ENCODE results near the gene MAML3.

MAML3 gene

GRCh38 chr4:139808381-139808807, 345.6 kb downstream of the MAML3 start:
- no peaks in the 10 kb centered on the region for H3K27me3 ChIP-seq (ENCODE audit: control insufficient read depth in 2 of 2, insufficient read depth in 2 of 2, low read length in 2 of 2)
- H3K36me3 ChIP-seq (ENCODE audit: control insufficient read depth in 2 of 2, insufficient read depth in 2 of 2, low read length in 2 of 2), result no peaks in the 10 kb centered on the region
- peaks cover 0 to 6% of the 10 kb centered on the region in 2 donors for H3K4me1 ChIP-seq (ENCODE audit: control insufficient read depth in 2 of 2, insufficient read depth in 2 of 2, low read length in 2 of 2)
- H3K27ac ChIP-seq (ENCODE audit: low read depth in 2 of 2, low read length in 2 of 2), result no peak overlapping the region
- no peak overlapping the region for H3K9ac ChIP-seq (ENCODE audit: low read depth in 1 of 2, low read length in 2 of 2)
- H3K4me3 ChIP-seq (ENCODE audit: low read length in 2 of 2), result no peak overlapping the region
- H3K9me3 ChIP-seq (ENCODE audit: control insufficient read depth in 2 of 2, low read length in 2 of 2), result no peaks in the 10 kb centered on the region

- H3K9me3 ChIP-seq (ENCODE audit: control insufficient read depth in 2 of 2, low read length in 2 of 2), result no peaks in the 10 kb centered on the region
- peaks cover 0 to 6% of the 10 kb centered on the region in 2 donors for H3K4me1 ChIP-seq (ENCODE audit: control insufficient read depth in 2 of 2, insufficient read depth in 2 of 2, low read length in 2 of 2)
- no peaks in the 10 kb centered on the region for H3K36me3 ChIP-seq (ENCODE audit: control insufficient read depth in 2 of 2, insufficient read depth in 2 of 2, low read length in 2 of 2)
- H3K27ac ChIP-seq (ENCODE audit: low read depth in 2 of 2, low read length in 2 of 2), result no peak overlapping the region
- H3K27me3 ChIP-seq (ENCODE audit: control insufficient read depth in 2 of 2, insufficient read depth in 2 of 2, low read length in 2 of 2), result no peaks in the 10 kb centered on the region
- no peak overlapping the region for H3K4me3 ChIP-seq (ENCODE audit: low read length in 2 of 2)
- H3K9ac ChIP-seq (ENCODE audit: low read depth in 1 of 2, low read length in 2 of 2), result no peak overlapping the region
These were observed 346.5 kb downstream of the MAML3 start for GRCh38 chr4:139807483-139807882.

- H3K4me3 ChIP-seq (ENCODE audit: low read length in 2 of 2), result no peak overlapping the region
- H3K9me3 ChIP-seq (ENCODE audit: control insufficient read depth in 2 of 2, low read length in 2 of 2), result no peaks in the 10 kb centered on the region
These were observed 347.1 kb downstream of the MAML3 start for GRCh38 chr4:139806929-139807328.

GRCh38 chr4:139802931-139803330, 351.1 kb downstream of the MAML3 start:
- no peaks in the 10 kb centered on the region for H3K4me1 ChIP-seq (ENCODE audit: control insufficient read depth in 2 of 2, insufficient read depth in 2 of 2, low read length in 2 of 2)
- H3K9me3 ChIP-seq (ENCODE audit: control insufficient read depth in 2 of 2, low read length in 2 of 2), result no peaks in the 10 kb centered on the region
- H3K27me3 ChIP-seq (ENCODE audit: control insufficient read depth in 2 of 2, insufficient read depth in 2 of 2, low read length in 2 of 2), result no peaks in the 10 kb centered on the region
- H3K9ac ChIP-seq (ENCODE audit: low read depth in 1 of 2, low read length in 2 of 2), result no peak overlapping the region
- no peak overlapping the region for H3K27ac ChIP-seq (ENCODE audit: low read depth in 2 of 2, low read length in 2 of 2)
- no peak overlapping the region for H3K4me3 ChIP-seq (ENCODE audit: low read length in 2 of 2)
- no peaks in the 10 kb centered on the region for H3K36me3 ChIP-seq (ENCODE audit: control insufficient read depth in 2 of 2, insufficient read depth in 2 of 2, low read length in 2 of 2)

More at GRCh38 chr4:139806929-139807328, 347.1 kb downstream of the MAML3 start:
- H3K36me3 ChIP-seq (ENCODE audit: control insufficient read depth in 2 of 2, insufficient read depth in 2 of 2, low read length in 2 of 2), result no peaks in the 10 kb centered on the region
- H3K27ac ChIP-seq (ENCODE audit: low read depth in 2 of 2, low read length in 2 of 2), result no peak overlapping the region
- no peaks in the 10 kb centered on the region for H3K27me3 ChIP-seq (ENCODE audit: control insufficient read depth in 2 of 2, insufficient read depth in 2 of 2, low read length in 2 of 2)
- H3K4me1 ChIP-seq (ENCODE audit: control insufficient read depth in 2 of 2, insufficient read depth in 2 of 2, low read length in 2 of 2), result peaks cover 0 to 6% of the 10 kb centered on the region in 2 donors
- H3K9ac ChIP-seq (ENCODE audit: low read depth in 1 of 2, low read length in 2 of 2), result no peak overlapping the region

- Histone ChIP-seq H3K36me3 (ENCODE audit: control insufficient read depth in 2 of 2, insufficient read depth in 2 of 2, low read length in 2 of 2) (no peaks in the 10 kb centered on the region), H3K4me1 (ENCODE audit: control insufficient read depth in 2 of 2, insufficient read depth in 2 of 2, low read length in 2 of 2) (no peaks in the 10 kb centered on the region), H3K4me3 (ENCODE audit: low read length in 2 of 2) (no peak overlapping the region), H3K9ac (ENCODE audit: low read depth in 1 of 2, low read length in 2 of 2) (no peak overlapping the region), H3K27me3 (ENCODE audit: control insufficient read depth in 2 of 2, insufficient read depth in 2 of 2, low read length in 2 of 2) (no peaks in the 10 kb centered on the region), H3K27ac (ENCODE audit: low read depth in 2 of 2, low read length in 2 of 2) (no peak overlapping the region), H3K9me3 (ENCODE audit: control insufficient read depth in 2 of 2, low read length in 2 of 2) (no peaks in the 10 kb centered on the region)
These were observed 351.5 kb downstream of the MAML3 start for GRCh38 chr4:139802488-139802887.

- Histone ChIP-seq H3K4me3 (ENCODE audit: low read length in 2 of 2) (no peak overlapping the region), H3K36me3 (ENCODE audit: control insufficient read depth in 2 of 2, insufficient read depth in 2 of 2, low read length in 2 of 2) (no peaks in the 10 kb centered on the region), H3K4me1 (ENCODE audit: control insufficient read depth in 2 of 2, insufficient read depth in 2 of 2, low read length in 2 of 2) (no peaks in the 10 kb centered on the region), H3K27me3 (ENCODE audit: control insufficient read depth in 2 of 2, insufficient read depth in 2 of 2, low read length in 2 of 2) (no peaks in the 10 kb centered on the region), H3K27ac (ENCODE audit: low read depth in 2 of 2, low read length in 2 of 2) (no peak overlapping the region), H3K9ac (ENCODE audit: low read depth in 1 of 2, low read length in 2 of 2) (no peak overlapping the region), H3K9me3 (ENCODE audit: control insufficient read depth in 2 of 2, low read length in 2 of 2) (no peaks in the 10 kb centered on the region)
These were observed 352.1 kb downstream of the MAML3 start for GRCh38 chr4:139801895-139802294.

GRCh38 chr4:139800082-139800481, 353.9 kb downstream of the MAML3 start:
- no peaks in the 10 kb centered on the region for H3K27me3 ChIP-seq (ENCODE audit: control insufficient read depth in 2 of 2, insufficient read depth in 2 of 2, low read length in 2 of 2)
- H3K36me3 ChIP-seq (ENCODE audit: control insufficient read depth in 2 of 2, insufficient read depth in 2 of 2, low read length in 2 of 2), result no peaks in the 10 kb centered on the region
- no peak overlapping the region for H3K4me3 ChIP-seq (ENCODE audit: low read length in 2 of 2)
- no peaks in the 10 kb centered on the region for H3K4me1 ChIP-seq (ENCODE audit: control insufficient read depth in 2 of 2, insufficient read depth in 2 of 2, low read length in 2 of 2)
- no peak overlapping the region for H3K9ac ChIP-seq (ENCODE audit: low read depth in 1 of 2, low read length in 2 of 2)
- no peak overlapping the region for H3K27ac ChIP-seq (ENCODE audit: low read depth in 2 of 2, low read length in 2 of 2)
- H3K9me3 ChIP-seq (ENCODE audit: control insufficient read depth in 2 of 2, low read length in 2 of 2), result no peaks in the 10 kb centered on the region

GRCh38 chr4:139799615-139800014, 354.4 kb downstream of the MAML3 start:
- no peaks in the 10 kb centered on the region for H3K4me1 ChIP-seq (ENCODE audit: control insufficient read depth in 2 of 2, insufficient read depth in 2 of 2, low read length in 2 of 2)
- H3K27ac ChIP-seq (ENCODE audit: low read depth in 2 of 2, low read length in 2 of 2), result no peak overlapping the region
- no peaks in the 10 kb centered on the region for H3K27me3 ChIP-seq (ENCODE audit: control insufficient read depth in 2 of 2, insufficient read depth in 2 of 2, low read length in 2 of 2)
- H3K9ac ChIP-seq (ENCODE audit: low read depth in 1 of 2, low read length in 2 of 2), result no peak overlapping the region
- no peaks in the 10 kb centered on the region for H3K9me3 ChIP-seq (ENCODE audit: control insufficient read depth in 2 of 2, low read length in 2 of 2)
- no peaks in the 10 kb centered on the region for H3K36me3 ChIP-seq (ENCODE audit: control insufficient read depth in 2 of 2, insufficient read depth in 2 of 2, low read length in 2 of 2)
- H3K4me3 ChIP-seq (ENCODE audit: low read length in 2 of 2), result no peak overlapping the region

GRCh38 chr4:139798456-139798855, 355.5 kb downstream of the MAML3 start:
- H3K4me1 ChIP-seq (ENCODE audit: control insufficient read depth in 2 of 2, insufficient read depth in 2 of 2, low read length in 2 of 2), result no peaks in the 10 kb centered on the region
- no peaks in the 10 kb centered on the region for H3K27me3 ChIP-seq (ENCODE audit: control insufficient read depth in 2 of 2, insufficient read depth in 2 of 2, low read length in 2 of 2)
- no peak overlapping the region for H3K27ac ChIP-seq (ENCODE audit: low read depth in 2 of 2, low read length in 2 of 2)
- H3K36me3 ChIP-seq (ENCODE audit: control insufficient read depth in 2 of 2, insufficient read depth in 2 of 2, low read length in 2 of 2), result no peaks in the 10 kb centered on the region
- H3K9ac ChIP-seq (ENCODE audit: low read depth in 1 of 2, low read length in 2 of 2), result no peak overlapping the region
- H3K4me3 ChIP-seq (ENCODE audit: low read length in 2 of 2), result no peak overlapping the region
- H3K9me3 ChIP-seq (ENCODE audit: control insufficient read depth in 2 of 2, low read length in 2 of 2), result no peaks in the 10 kb centered on the region

GRCh38 chr4:139797287-139797686, 356.7 kb downstream of the MAML3 start:
- Histone ChIP-seq H3K27me3 (ENCODE audit: control insufficient read depth in 2 of 2, insufficient read depth in 2 of 2, low read length in 2 of 2) (no peaks in the 10 kb centered on the region), H3K4me1 (ENCODE audit: control insufficient read depth in 2 of 2, insufficient read depth in 2 of 2, low read length in 2 of 2) (no peaks in the 10 kb centered on the region), H3K36me3 (ENCODE audit: control insufficient read depth in 2 of 2, insufficient read depth in 2 of 2, low read length in 2 of 2) (no peaks in the 10 kb centered on the region), H3K9me3 (ENCODE audit: control insufficient read depth in 2 of 2, low read length in 2 of 2) (no peaks in the 10 kb centered on the region), H3K4me3 (ENCODE audit: low read length in 2 of 2) (no peak overlapping the region), H3K27ac (ENCODE audit: low read depth in 2 of 2, low read length in 2 of 2) (no peak overlapping the region), H3K9ac (ENCODE audit: low read depth in 1 of 2, low read length in 2 of 2) (no peak overlapping the region)
